SK-N-SH treated with all-trans-retinoic acid at 6 μM for 48 hours (cell line): ENCODE measurements around the gene METTL1.

ENCODE experiments used
- ARNTL ChIP-seq: fragments of 450-650 bp; formaldehyde crosslinking; IDR thresholded peaks from 2 replicates; pipeline ENCODE4 v1.5.0; 2020; ENCODE audit warnings: low read depth, mild to moderate bottlenecking, moderate library complexity, borderline replicate concordance
- ISL1 ChIP-seq: fragments of 250-450 bp; sonication (Bioruptor Pico); IDR thresholded peaks from 2 replicates; pipeline ENCODE4 v2.1.2; 2022; ENCODE audit warnings: mild to moderate bottlenecking, moderate library complexity
- RARB ChIP-seq: fragments of 250-450 bp; sonication (Bioruptor Pico); IDR thresholded peaks from 2 replicates; pipeline ENCODE4 v1.8.0; 2021; ENCODE audit warnings: mild to moderate bottlenecking, moderate library complexity
- ZC3H10 ChIP-seq: fragments of 250-450 bp; sonication (Bioruptor Pico); IDR thresholded peaks from 2 replicates; pipeline ENCODE4 v1.5.1; 2021; ENCODE audit warnings: mild to moderate bottlenecking, moderate library complexity
- ZNF565 ChIP-seq: fragments of 450-650 bp; formaldehyde crosslinking; conservative IDR thresholded peaks from 2 replicates; pipeline ENCODE4 v1.5.0; 2020; ENCODE audit warnings: low read depth, mild to moderate bottlenecking, moderate library complexity
- ZNF70 ChIP-seq: fragments of 450-650 bp; formaldehyde crosslinking; IDR thresholded peaks from 2 replicates; pipeline ENCODE4 v1.5.0; 2020; ENCODE audit warnings: mild to moderate bottlenecking, moderate library complexity
- ZNF8 ChIP-seq: fragments of 450-650 bp; formaldehyde crosslinking; IDR thresholded peaks from 2 replicates; pipeline ENCODE4 v1.5.0; 2020; ENCODE audit warnings: mild to moderate bottlenecking, moderate library complexity
- TF ChIP-seq, protein P1 (sequence below): fragments of 250-450 bp; sonication (Bioruptor Pico); IDR thresholded peaks from 2 replicates; pipeline ENCODE4 v1.5.0; 2020; ENCODE audit warnings: mild to moderate bottlenecking, moderate library complexity
- TF ChIP-seq, protein P2 (sequence below): fragments of 250-450 bp; sonication (Bioruptor Pico); IDR thresholded peaks from 2 replicates; pipeline ENCODE4 v1.5.1; 2021; ENCODE audit warnings: mild to moderate bottlenecking, moderate library complexity

DNA sequence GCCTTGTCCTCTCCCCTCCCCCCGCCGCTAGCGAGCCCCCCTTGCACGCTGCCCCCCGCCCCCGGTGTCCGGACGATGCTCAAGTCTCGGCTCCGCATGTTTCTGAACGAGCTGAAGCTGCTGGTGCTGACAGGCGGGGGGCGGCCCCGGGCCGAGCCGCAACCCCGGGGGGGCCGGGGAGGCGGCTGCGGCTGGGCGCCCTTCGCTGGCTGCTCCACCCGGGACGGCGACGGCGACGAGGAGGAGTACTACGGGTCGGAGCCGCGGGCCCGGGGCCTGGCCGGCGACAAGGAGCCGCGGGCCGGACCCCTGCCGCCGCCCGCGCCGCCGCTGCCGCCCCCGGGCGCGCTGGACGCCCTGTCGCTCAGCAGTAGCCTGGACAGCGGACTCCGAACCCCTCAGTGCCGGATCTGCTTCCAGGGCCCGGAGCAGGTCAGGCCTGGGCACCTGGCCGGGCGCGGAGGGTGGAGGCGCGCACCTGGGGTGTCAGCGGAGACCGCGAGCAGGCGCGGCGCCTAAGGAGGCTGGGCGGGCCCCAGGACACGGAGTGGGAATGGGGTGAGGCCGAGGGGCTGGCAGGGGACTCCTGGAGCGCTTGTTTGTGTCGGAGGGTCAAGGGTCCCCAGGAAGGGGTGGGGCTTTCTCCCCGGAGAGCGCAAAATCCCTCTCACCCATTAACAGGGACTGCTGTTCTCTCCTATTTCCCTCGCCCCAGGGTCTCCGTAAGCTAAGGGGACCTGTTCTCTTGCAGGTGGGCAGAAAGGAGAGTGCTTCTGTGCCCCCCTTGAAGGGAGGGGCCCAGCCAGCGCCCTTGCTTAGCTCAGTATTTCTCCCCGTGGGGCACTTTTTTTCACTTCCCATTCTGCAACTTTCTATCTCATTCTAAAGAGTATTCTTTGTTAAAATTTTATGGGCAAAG is 16.2 kb downstream of the METTL1 start:
- TF ChIP-seq, protein P1, sequence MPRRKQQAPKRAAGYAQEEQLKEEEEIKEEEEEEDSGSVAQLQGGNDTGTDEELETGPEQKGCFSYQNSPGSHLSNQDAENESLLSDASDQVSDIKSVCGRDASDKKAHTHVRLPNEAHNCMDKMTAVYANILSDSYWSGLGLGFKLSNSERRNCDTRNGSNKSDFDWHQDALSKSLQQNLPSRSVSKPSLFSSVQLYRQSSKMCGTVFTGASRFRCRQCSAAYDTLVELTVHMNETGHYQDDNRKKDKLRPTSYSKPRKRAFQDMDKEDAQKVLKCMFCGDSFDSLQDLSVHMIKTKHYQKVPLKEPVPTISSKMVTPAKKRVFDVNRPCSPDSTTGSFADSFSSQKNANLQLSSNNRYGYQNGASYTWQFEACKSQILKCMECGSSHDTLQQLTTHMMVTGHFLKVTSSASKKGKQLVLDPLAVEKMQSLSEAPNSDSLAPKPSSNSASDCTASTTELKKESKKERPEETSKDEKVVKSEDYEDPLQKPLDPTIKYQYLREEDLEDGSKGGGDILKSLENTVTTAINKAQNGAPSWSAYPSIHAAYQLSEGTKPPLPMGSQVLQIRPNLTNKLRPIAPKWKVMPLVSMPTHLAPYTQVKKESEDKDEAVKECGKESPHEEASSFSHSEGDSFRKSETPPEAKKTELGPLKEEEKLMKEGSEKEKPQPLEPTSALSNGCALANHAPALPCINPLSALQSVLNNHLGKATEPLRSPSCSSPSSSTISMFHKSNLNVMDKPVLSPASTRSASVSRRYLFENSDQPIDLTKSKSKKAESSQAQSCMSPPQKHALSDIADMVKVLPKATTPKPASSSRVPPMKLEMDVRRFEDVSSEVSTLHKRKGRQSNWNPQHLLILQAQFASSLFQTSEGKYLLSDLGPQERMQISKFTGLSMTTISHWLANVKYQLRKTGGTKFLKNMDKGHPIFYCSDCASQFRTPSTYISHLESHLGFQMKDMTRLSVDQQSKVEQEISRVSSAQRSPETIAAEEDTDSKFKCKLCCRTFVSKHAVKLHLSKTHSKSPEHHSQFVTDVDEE (CRISPR knock-in tag): no peak
- TF ChIP-seq ZC3H10 (CRISPR knock-in tag) (no peak), ZNF70 (no peak), ARNTL (CRISPR knock-in tag) (no peak), ISL1 (CRISPR knock-in tag) (no peak), RARB (CRISPR knock-in tag) (no peak), ZNF8 (CRISPR knock-in tag) (no peak), ZNF565 (CRISPR knock-in tag) (no peak)
- TF ChIP-seq, protein P2, sequence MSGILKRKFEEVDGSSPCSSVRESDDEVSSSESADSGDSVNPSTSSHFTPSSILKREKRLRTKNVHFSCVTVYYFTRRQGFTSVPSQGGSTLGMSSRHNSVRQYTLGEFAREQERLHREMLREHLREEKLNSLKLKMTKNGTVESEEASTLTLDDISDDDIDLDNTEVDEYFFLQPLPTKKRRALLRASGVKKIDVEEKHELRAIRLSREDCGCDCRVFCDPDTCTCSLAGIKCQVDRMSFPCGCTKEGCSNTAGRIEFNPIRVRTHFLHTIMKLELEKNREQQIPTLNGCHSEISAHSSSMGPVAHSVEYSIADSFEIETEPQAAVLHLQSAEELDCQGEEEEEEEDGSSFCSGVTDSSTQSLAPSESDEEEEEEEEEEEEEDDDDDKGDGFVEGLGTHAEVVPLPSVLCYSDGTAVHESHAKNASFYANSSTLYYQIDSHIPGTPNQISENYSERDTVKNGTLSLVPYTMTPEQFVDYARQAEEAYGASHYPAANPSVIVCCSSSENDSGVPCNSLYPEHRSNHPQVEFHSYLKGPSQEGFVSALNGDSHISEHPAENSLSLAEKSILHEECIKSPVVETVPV: no peak
